Suprapubic skin (tissue), 4 donors: Measurements from ENCODE around the gene POLR3H.

ENCODE experiments used
- CTCF ChIP-seq, 2 donors: fragments of 200-600 bp in 1 of 2; fragments of 450-650 bp in 1 of 2; sonication (generic) in 1 of 2; IDR thresholded peaks; one replicate each; pipeline ENCODE4 v1.5.1; 2016 to 2019; ENCODE audit warnings: antibody characterized with exemption in 2 of 2, mild to moderate bottlenecking in 1 of 2, moderate library complexity in 1 of 2
- EP300 ChIP-seq: sonication (generic); formaldehyde crosslinking; IDR thresholded peaks from one replicate; pipeline ENCODE4 v1.6.1; 2017; ENCODE audit warnings: antibody characterized with exemption
- POLR2A ChIP-seq, 2 donors: fragments of 450-650 bp; IDR thresholded peaks; one replicate each; pipeline ENCODE4 v1.6.1; 2017; ENCODE audit warnings: antibody characterized with exemption in 2 of 2, mild to moderate bottlenecking in 2 of 2, moderate library complexity in 2 of 2
- POLR2AphosphoS5 ChIP-seq, 3 donors: sonication (generic); formaldehyde crosslinking; IDR thresholded peaks; one replicate each; pipeline ENCODE4 v1.6.1; 2017; ENCODE audit warnings: antibody characterized with exemption in 3 of 3

GRCh38 chr22:41564563-41564962 is 20.3 kb upstream of the POLR3H start:
- TF ChIP-seq CTCF (IDR thresholded peaks at IDR 0.05) (no peak), EP300 (no peak), POLR2A (IDR thresholded peaks at IDR 0.05) (no peak), POLR2AphosphoS5 (IDR thresholded peaks at IDR 0.05) (no peak)
